MV-4-11 (cell line): ENCODE measurements around the gene ANKRD39.
A peak's percentile ranks its signal among the peaks of the same experiment; 100 is the strongest.
"Not testable (repeated sequence)": the region's sequence is repeated elsewhere in the genome, so short reads cannot be mapped to it uniquely, and the experiment has no call there.

Source experiments
- DNase-seq: peaks from one replicate; lab custom pipeline; 2025; lab: John Stamatoyannopoulos, UW

ANKRD39 gene

GRCh38 chr2:96857667-96858372 is at the start of gene ANKRD39:
TSS of gene ANKRD39 (minus strand) at chr2:96858016. CDS start at chr2:96857987, 29 bp downstream.
- peak; percentile 97 for DNase-seq

GRCh38 chr2:96906729-96907114 is 48.9 kb upstream of the ANKRD39 start:
- DNase-seq: no peak

- DNase-seq: no peak
Measured at GRCh38 chr2:96903815-96904214, 46.0 kb upstream of the ANKRD39 start.

GRCh38 chr2:96903318-96903717 is 45.5 kb upstream of the ANKRD39 start:
- DNase-seq: no peak

- DNase-seq: no peak
Measured at GRCh38 chr2:96900237-96900636, 42.4 kb upstream of the ANKRD39 start.

GRCh38 chr2:96899413-96899741 is 41.6 kb upstream of the ANKRD39 start:
- no peak for DNase-seq

- no peak for DNase-seq
Measured at GRCh38 chr2:96898641-96899412, 41.0 kb upstream of the ANKRD39 start.

- DNase-seq: no peak
Measured at GRCh38 chr2:96898135-96898505, 40.3 kb upstream of the ANKRD39 start.

- no peak for DNase-seq
Measured at GRCh38 chr2:96897491-96898134, 39.8 kb upstream of the ANKRD39 start.

GRCh38 chr2:96895746-96896651 is 38.2 kb upstream of the ANKRD39 start:
- DNase-seq: no peak

GRCh38 chr2:96895032-96895745 is 37.4 kb upstream of the ANKRD39 start:
- no peak for DNase-seq

GRCh38 chr2:96894151-96894531 is 36.3 kb upstream of the ANKRD39 start:
- DNase-seq: no peak

- DNase-seq: no peak
Measured at GRCh38 chr2:96893289-96894150, 35.7 kb upstream of the ANKRD39 start.

GRCh38 chr2:96891591-96892333 is 33.9 kb upstream of the ANKRD39 start:
- no peak for DNase-seq

- no peak for DNase-seq
Measured at GRCh38 chr2:96890726-96891385, 33.0 kb upstream of the ANKRD39 start.

GRCh38 chr2:96890252-96890651 is 32.4 kb upstream of the ANKRD39 start:
- DNase-seq: no peak

- not testable (repeated sequence) for DNase-seq
Measured at GRCh38 chr2:96889502-96889901, 31.7 kb upstream of the ANKRD39 start.

- peak; percentile 95 for DNase-seq
Measured at GRCh38 chr2:96888072-96889011, 30.5 kb upstream of the ANKRD39 start.
